ENCODE measurements around the gene ST6GALNAC3.
A peak's percentile ranks its signal among the peaks of the same experiment; 100 is the strongest.

ST6GALNAC3 gene

DNA sequence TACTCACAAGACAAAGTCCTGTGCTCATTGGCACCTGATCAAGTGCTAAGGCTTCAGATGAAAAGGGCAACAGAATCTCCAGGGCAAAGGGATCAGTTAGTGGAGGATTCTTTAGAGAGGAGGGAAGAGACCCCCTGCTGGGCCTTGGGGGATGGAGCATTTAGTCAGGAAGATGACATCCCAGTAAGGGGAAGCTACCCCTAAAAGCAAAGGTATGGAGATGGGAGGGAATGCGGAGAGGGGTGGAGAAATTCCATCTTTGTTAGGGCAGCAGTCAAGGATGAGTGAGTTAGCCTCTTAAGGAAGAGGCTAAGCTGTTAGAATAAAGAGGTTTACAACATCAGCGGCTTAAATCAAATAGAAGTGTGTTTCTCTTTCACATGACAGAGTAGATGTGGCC is 67.4 kb downstream of the ST6GALNAC3 start:
- no peak for FAIRE-seq
- no peak for DNase-seq (ENCODE audit: low spot score)

DNA sequence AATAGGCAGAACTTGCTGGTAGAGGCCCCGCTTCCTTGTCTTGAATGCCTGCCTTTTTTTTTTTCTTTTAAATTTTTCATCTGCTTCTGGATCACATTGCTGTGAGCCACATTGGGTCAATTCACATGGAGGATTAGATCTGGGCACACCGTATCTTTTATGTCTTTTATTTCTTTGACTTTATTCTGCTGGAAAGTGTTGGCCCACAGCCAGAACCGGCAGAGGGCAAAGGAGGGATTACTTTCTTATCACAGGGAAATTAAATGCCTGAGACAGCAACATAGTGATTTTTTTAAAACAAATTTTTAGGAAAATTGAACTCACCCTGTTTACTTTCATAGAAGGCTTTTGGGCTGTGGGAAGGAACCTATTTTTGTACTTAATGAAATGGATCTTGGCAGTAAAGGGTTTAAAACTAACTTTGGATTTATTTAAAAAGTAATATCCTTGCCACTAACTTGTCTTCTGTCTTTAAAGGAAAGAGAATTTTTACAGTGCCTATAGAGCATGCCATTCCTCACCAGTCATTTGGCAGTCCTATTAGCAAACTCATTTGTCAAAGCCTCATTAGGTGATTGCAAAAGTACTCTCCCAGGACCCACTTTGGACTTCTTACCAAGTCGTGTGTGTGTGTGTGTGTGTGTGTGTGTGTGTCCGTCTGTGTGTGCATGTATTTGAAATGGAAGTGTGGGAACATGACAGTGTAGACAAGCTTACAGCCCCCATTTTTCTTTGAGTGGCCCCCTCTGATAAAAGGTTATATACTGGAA is 68.4 kb downstream of the ST6GALNAC3 start:
- no peak for FAIRE-seq
- DNase-seq (ENCODE audit: low spot score) = no peak

DNA sequence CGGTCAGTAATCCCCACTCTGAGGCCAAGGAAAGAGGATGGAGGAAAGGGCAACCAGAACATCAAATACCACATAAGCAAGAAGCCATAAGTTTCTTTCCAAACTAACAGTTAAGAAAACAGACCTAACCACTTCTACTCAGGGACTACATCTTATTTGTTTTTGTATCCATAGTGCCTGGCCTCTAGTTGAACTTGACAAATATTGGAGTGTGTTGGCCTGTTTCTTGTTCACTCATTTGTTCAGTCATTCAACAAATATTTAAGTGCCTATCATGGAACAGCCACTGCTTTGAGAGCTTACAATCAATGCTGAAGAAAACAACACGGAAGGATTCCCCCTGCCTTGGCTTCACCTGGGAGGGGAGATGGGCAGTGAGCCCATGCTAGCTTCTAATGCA is 69.7 kb downstream of the ST6GALNAC3 start:
- no peak for FAIRE-seq

DNA sequence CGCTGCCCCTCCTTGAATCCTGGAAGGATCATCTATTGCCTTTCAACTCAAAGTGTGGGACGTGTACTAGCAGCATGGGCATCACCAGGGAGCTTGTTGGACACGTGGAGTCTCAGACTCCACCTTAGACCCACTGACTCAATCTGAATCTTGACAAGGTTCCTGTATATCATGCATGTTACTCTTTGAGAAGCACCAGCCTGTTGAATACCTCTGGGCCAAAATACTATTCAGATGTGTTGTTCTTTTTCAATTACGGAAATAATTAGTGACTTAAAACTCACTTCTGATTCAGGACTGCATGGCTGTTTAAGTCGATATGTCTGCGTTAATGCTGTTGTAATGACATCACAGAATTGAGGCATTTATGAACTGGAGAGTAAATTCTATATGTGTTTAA is 70.8 kb downstream of the ST6GALNAC3 start:
- FAIRE-seq (no peak), DNase-seq (ENCODE audit: low spot score) (no peak)

More for the DNA sequence above, 69.7 kb downstream of the ST6GALNAC3 start:
- no peak for DNase-seq (ENCODE audit: low spot score)

DNA sequence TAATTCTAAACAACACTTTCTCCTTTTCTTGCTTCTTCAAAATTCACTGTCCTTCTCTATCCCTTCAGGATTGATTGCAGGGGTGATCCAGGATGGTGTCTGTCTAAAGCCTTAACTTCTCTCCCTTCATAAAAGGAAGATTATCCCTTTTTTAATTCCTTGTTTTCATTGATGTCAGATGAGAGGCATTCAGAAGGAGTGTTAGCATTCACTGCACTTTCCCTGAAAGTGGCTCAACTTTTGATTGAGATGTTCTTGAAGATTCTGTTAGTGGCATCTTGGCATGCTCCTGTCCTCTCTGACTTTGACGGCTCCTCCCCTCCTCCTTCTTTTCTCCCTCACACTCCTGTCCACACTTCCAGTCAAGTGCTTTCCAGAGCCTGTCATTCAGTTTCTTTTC is 71.6 kb downstream of the ST6GALNAC3 start:
- no peak for FAIRE-seq
- DNase-seq (ENCODE audit: low spot score) = no peak

DNA sequence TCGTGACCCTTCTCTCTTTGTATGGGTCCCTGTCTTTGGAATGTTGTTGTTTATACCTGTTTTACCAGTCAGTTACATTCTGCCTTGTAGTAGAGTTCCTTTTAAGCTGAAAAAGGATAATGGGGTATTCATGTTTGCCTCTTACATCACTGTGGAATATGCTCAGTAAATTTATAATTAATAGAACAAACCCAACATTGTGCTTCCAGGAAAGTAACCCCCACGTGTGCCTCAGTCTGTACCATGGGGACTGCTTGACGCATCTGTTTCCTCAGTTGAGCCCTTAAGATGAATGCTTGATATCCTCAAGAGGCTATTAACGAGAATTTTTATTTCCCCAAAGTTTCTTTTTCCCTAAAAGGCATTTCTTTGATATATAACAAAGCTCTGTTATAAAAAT is 73.4 kb downstream of the ST6GALNAC3 start:
- no peak for DNase-seq (ENCODE audit: low spot score)
- no peak for FAIRE-seq

DNA sequence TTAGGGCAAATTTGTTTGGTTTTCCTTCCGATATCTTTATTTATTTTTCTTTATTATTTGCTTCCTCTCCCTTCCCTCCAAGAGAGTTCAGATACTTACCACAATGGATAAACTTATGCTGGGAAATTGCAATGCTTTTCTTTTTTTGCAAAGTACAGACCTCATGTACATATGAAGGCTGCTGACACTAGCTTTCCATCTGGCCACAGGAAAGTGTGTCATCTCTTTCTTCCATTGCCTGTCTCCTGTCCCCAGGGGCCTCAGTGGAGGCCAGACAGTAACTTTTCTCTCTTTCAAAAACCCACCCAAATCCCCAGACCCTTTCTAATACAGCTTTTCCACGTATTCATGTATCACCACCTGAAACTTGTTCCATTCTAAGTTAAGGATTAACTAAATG is 73.9 kb downstream of the ST6GALNAC3 start:
- FAIRE-seq (no peak), DNase-seq (ENCODE audit: low spot score) (no peak)

DNA sequence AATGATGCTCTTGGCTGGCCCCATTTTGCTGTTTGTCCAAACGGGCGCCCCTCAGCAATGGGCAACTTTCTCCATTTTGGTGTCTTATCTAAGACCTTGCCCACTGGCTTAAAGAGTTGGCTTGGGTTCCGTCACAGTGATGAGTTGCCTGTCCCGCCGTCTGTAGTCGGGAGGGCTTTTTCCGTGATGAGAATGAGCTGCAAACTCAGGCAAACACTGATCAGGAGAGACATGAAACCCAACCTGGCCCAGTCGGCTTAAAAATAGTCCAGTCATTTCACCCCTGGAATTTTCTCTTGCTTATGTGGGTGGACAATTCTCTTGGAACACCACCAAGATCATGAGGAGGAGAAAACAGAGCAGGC is 79.3 kb downstream of the ST6GALNAC3 start:
- FAIRE-seq = no peak
- DNase-seq (ENCODE audit: low spot score) = no peak

DNA sequence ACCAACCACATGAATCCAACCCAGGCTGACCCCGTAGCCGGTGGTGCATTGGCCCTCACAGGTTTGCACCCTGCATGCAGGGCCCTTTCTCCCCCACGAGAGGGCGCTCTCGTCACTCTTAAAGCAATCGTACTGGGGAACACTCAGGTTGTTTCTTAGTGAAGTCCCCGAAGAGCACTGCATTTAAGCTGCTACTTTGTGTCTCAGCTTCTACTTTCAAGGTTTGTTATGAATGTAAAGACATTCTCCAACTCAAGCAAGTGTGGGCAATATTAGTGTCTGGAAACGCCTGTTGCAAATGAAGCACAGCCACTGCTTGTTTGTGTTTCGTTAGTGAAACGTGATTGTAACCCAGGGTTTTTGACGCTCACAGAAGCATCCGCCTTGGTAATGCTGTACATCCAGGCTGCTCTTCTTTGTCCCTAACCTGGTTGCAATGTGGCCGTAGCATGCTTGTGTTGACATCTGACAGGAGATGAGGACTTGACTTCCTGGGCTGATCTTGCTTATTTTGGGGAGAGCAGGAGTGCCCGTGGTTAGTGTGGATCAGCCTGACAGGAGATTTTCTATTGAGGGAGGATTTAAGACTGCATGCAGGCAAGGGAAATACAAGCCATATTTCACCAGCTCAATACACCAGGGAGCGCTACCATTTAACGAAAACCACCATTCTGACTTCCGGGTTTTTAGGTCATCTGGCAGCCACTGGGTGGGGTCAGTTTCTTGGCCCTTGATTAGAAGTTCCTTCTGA is 79.8 kb downstream of the ST6GALNAC3 start:
- no peak for FAIRE-seq
- peak; percentile 51 for DNase-seq (ENCODE audit: low spot score)

DNA sequence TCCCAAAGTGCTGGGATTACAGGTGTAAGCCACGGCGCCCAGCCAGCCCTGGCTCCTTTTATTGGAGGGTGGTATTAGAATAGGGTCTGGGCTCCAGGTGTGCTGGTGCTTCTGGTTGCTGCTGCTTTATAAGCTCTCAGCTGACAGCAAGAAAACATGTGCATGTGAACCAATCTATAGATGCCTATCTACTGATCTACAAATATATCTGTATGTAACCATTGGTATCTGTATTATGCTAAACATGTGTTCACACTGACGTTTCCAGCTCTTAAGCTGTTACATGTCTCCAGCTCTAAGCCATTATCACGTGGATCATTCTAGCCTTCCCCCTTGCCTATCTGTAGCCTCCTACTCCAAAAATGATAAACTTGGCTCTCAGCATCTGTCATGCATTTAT is 82.4 kb downstream of the ST6GALNAC3 start:
- no peak for DNase-seq (ENCODE audit: low spot score)

DNA sequence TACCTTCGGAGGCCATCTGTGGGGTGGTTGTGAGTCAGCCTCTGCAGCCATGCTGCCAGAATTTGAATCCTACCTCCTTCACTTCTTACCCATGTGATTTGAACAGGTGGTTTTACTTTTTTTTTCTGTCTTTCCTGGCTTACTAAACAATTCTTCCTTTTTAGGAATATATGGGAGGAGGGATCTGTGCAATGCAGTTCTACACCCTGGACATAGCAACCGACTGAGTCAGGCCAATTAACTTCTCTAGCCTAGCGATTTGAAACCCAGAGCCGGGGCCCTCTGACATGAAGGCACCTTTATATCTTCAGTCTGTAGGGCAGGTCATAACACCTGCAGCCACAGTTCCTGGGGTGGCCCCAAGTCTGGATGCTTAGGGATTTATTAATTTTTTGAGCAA is 83.6 kb downstream of the ST6GALNAC3 start:
- DNase-seq (ENCODE audit: low spot score) (no peak), FAIRE-seq (no peak)

More for the DNA sequence above, 82.4 kb downstream of the ST6GALNAC3 start:
- FAIRE-seq = no peak

DNA sequence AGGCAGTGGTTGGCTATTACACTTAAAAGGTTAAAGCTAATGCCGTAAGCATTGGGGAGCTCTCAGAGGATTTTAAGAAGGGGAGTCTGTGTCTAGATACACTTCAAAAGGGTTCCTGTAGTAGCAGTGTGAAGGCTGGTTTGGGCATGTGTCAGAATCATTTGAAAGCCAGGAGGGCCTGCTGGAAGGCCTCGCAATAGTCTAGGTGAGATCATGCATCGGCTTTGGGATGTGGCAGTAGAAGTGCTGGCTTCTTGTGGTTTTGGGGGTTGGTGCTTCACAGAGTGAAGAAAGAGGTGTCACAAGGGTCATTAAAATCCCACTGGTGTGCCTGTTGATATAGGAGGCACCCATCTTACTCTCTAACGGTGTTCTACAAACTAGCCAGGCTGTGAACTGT is 85.7 kb downstream of the ST6GALNAC3 start:
- DNase-seq (ENCODE audit: low spot score) (no peak), FAIRE-seq (no peak)

DNA sequence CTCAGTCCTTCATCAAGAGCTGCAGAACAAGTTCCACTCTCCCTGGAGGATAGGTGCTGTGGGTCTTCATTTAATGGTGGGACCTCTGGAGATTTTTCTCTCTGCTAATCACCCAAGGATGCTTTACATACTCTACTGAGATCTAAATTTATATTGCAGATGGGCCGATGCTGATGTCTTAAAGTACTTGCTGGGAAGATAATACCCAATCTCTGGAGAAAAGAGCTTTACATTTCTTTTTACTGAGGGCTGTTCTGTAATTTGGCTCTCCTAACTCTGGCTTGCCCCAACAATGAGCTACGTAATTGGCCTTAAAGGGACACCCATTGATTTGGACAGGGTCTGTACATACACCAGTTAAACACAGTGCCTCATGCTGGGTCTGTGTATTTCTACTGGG is 86.9 kb downstream of the ST6GALNAC3 start:
- DNase-seq (ENCODE audit: low spot score) = no peak
- FAIRE-seq = no peak

DNA sequence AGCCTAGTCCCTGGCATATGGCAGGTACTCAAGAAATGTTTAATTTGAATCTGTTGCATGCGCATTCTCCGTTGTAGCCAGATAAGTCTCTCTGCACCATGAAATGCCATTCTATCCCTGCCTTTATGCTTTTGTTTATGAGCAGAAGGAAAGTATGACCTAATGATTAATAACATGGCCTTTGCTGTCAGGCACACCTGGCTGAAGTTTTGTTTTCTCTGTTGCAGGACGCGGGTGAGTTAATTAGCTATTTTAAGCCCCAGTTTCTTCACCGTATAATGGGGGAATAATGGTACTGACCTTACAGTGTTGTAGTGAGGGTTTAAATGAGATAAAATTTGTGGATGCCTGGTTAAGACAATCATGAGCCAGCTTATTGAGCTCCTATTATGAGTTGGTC is 87.7 kb downstream of the ST6GALNAC3 start:
- FAIRE-seq (no peak), DNase-seq (ENCODE audit: low spot score) (no peak)

DNA sequence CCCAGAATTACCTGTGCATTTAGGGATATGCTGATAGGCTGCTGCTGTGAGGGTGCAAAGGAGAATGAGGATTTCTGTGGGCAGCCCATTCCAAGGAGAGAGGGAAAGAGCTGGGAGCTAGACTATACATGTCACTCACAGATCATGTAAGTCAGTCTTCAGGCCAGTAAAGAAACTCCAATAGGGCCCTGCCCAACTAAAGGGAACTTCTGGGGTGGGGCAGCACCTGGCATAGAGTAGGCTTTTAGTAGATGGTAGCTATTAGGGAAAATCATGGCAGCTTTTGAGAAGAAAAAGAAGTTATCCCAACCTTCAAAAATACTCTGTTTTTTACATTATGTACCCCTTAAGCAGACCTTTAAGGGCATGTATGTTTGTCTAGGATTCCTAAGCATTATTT is 89.6 kb downstream of the ST6GALNAC3 start:
- no peak for FAIRE-seq
- DNase-seq (ENCODE audit: low spot score) = no peak

DNA sequence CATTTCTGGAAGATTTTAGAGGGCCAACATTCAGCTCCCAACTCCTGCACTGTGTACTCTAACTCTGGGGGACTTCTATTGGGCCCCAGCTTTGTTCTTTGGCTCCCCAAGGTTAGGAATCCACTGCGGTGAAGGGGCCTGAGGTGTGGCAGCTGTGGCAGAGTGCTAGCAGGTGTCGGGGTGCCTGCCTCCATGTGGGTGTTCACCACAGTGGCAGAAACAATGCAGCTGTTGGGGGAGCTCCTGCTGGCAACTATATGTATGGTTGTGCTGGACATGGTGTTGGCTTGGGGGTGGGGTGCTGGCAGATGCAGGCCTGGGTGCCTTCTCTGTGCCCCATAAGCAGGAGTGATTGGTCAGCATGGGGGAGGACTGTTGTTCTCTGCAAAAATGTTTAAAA is 95.5 kb downstream of the ST6GALNAC3 start:
- DNase-seq (ENCODE audit: low spot score) = no peak
- no peak for FAIRE-seq

DNA sequence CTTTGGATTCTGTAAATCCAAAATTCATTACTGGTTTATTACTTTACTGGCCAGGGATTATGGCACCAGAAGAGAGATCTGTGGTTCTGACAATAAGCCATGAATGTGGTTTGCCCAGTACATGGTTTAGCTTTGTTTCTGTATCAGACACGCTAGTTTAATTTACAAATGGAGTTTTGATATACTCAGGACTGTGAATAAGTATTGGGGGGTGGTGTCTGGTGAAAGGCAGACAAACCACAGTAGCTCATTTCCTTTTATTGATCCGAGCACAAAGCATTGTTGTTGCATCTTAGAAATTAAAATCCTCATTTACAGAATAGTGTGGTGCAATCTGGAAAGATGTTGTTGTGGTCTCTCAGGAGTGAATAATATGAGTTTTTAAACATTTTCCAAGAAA is 96.0 kb downstream of the ST6GALNAC3 start:
- DNase-seq (ENCODE audit: low spot score) = no peak
- no peak for FAIRE-seq

DNA sequence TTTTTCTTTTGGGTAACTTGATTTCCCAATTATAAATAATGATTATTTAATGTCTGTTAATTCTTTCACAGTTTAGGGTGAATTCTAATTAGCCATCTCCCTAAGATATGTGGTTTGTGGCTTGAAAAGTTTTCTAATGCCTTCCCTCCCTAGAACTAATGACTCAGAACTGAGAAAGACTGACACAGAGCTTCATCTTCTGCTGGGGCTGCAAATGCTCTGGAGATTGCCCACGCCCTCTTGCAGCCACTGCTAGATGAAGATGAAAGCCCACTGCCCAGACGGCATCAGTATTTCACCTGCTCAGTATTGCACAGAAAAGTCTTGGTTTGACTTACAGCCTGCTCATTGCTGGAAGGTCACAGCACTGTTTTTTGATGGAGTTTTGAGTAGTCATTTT is 101.5 kb downstream of the ST6GALNAC3 start:
- FAIRE-seq (no peak), DNase-seq (ENCODE audit: low spot score) (no peak)

DNA sequence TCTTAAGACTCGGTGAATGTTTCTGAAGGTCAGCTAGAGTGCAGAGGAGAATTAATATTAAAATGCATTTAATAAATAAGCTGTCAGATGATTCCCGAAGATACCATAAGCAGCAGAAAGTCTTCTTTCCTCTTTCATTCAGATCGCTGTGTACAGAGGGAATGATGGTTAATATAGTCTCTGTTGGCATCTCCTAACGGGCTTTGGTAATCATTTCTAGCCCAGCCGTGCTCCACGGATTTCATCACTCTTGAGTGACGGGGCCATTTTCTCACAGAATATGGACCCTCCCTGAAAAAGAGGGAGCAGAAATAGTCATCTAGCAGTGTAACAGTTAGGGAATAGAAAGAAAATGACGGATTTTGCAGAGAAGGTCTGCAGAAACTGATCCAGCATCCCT is 103.1 kb downstream of the ST6GALNAC3 start:
- FAIRE-seq (no peak), DNase-seq (ENCODE audit: low spot score) (no peak)

DNA sequence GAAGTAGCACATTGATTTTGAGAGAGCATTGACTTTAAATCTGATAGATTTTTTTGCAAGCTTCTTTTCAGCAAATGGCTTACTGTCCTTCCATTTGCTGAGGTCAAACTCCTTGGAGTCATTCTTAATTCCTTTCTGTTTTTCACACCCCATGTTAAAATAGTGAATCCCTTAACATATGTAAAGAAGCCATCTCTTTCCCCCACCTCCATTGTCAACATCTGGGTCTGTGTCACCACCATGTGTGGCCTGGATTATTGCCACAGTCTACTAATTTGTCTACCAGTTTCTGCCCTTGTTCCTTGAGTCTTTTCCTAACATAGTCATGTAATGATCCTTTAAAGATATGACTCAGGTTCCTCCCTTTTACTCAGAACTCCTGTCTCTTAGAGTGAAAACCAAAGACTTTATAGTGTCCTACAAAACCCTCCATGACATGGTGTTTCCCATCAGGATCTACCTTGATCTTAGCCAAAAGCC is 104.7 kb downstream of the ST6GALNAC3 start:
- FAIRE-seq = no peak
- DNase-seq (ENCODE audit: low spot score) = no peak

DNA sequence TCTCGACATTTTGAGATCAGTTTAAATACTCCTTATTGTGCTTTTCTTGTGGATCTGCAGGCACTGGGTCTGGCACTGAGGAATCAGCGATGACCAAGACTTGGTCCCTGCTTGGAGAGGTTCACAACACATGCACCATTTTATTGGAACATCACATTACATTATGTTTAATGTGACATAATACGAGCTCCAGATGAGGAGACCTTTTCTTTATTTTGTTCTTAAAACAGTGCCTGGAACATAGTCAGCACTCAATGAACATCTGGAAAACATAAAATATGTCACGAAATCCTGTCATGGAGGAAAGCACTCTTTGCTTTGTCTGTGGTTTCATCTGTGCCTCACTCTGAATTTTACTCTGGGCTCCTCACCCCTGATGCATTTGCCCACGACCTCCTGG is 110.7 kb downstream of the ST6GALNAC3 start:
- FAIRE-seq = no peak
- no peak for DNase-seq (ENCODE audit: low spot score)

DNA sequence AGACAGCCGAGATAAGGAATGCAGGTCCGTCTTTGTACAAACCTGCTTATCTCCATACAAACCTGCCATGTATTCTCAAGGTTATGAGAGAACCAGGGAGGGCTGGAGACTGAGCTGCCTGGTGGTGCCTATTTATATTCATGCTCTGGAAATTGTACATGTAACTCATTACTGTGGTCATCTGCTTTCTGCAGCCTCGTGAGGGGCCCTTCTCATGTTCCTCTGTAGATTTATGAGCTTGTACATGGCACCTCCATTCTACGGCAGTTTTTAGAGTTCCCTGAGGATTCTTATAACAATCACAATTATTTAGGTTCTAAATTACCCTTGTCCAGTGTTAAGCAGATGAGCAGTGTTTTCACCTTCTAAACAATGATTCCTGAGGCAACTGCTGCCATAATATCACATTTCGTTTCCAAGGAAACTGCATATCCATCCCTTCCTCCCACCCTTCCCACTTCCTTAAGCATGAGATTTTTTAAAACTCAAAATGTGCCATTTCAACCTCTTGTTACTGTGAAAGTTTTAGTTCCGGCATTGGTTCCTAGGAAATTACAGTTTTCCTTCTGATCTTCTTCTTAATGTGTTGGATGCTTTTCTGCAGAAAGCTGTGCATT is 112.1 kb downstream of the ST6GALNAC3 start:
- FAIRE-seq = no peak
- DNase-seq (ENCODE audit: low spot score) = no peak

All from RCC 7860 (cell line).